ENCODE data around the gene PIP4K2A.
A peak's percentile ranks its signal among the peaks of the same experiment; 100 is the strongest.
"Not testable (repeated sequence)": the region's sequence is repeated elsewhere in the genome, so short reads cannot be mapped to it uniquely, and the experiment has no call there.

The PIP4K2A gene

DNA sequence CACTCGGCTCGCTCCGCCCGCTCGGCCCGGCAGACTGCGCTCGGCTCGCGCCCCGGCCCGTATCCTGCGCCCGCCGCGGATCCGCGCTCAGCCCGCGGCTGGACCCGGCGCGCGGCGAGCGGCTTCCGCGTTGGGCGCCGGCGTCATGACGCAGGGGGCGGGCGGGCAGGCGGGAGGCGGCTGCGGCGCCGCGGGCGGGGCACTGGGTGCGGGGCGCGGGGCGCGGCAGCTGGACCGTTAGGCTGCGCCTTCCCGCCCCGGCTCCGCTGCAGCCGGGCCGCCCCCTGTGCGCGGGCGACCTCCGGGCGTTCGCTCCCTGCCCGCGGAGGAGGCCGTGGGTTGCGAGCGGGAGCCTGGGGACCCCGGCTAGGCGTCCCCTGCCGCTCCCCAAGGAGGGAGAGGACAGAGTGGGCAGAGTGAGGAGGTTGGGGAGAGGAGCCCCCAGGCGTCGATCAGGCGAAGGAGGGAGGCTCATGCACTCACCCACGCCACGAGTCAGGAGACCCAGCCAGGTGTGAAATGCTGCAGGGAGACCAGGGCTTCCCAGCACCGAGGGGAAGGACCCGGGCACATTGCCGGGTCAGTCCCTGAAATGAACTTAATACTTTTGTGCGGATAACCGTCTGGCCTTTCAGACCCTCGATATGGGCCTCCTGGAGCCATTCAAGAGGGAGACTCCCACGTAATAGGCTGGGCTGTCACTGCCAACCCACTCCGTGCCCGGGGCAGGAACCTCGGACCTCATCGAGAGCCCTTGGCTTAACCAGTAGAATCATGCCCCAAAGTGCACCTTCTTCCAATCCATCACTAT lies at the start of gene PIP4K2A:
Gene PIP4K2A, minus strand, starts transcription at position 100 of the 811 bp plus-strand sequence. CDS start 252 bp downstream, outside the sequence.
- peak; percentile 85 for DNase-seq

- DNase-seq: no peak
Observed at GRCh38 chr10:22761569-22762220, 47.3 kb upstream of the PIP4K2A start.

GRCh38 chr10:22760025-22760424 lies 45.6 kb upstream of the PIP4K2A start:
- no peak for DNase-seq

DNA sequence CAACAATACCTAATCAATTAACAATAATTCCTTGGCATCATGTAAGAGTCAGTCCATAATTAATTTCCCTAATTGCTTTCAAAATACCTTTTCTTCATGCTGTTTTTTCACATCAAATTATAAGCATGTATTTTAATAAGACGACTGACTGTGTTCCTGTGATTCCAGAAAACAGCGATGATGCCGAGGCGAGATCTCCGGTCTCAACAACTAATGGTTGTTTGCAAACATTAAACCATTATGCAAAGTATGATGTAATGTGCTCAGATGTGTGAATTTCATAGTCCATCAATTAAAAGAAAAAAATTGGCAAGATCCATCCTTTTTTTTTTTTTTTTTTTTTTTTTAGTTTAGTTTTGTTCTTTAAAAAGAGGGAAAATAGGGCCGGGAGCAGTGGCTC lies 44.5 kb upstream of the PIP4K2A start:
- no peak for DNase-seq

- DNase-seq: no peak
Observed at GRCh38 chr10:22754296-22754695, 39.9 kb upstream of the PIP4K2A start.

GRCh38 chr10:22753786-22754185 lies 39.4 kb upstream of the PIP4K2A start:
- no peak for DNase-seq

GRCh38 chr10:22752272-22752889 lies 38.0 kb upstream of the PIP4K2A start:
- DNase-seq: no peak

- no peak for DNase-seq
Observed at GRCh38 chr10:22750131-22750530, 35.8 kb upstream of the PIP4K2A start.

DNA sequence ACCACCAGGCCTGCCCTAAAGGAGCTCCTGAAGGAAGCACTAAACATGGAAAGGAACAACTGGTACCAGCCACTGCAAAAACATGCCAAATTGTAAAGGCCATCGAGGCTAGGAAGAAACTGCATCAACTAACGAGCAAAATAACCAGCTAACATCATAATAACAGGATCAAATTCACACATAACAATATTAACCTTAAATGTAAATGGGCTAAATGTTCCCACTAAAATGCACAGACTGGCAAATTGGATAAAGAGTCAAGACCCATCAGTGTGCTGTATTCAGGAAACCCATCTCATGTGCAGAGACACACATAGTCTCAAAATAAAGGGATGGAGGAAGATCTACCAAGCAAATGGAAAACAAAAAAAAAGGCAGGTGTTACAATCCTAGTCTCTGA lies 30.5 kb upstream of the PIP4K2A start:
- not testable (repeated sequence) for DNase-seq

- no peak for DNase-seq
Observed at GRCh38 chr10:22742678-22743077, 28.3 kb upstream of the PIP4K2A start.

- DNase-seq: not testable (repeated sequence)
Observed at GRCh38 chr10:22741631-22742030, 27.3 kb upstream of the PIP4K2A start.

DNA sequence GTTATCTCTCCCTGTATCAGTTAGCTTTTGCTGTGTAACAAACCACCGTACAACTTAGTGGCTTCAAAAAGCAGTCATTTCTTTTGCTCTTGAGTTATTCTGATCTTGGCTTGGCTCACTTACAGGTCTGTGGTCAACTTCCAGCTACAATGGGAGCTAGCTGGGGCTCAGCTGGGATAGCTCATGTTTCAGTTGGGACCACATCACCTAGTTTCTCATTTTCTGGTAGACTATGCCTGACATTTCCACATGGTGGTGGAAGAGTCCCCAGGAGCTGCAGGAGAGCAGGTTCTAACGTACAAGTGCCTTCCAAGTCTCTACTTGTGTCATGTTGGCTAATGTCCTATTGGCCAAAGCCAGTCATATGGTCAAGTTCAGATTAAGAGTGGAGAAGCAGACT lies 25.8 kb upstream of the PIP4K2A start:
- no peak for DNase-seq

- no peak for DNase-seq
Observed at GRCh38 chr10:22737587-22737986, 23.2 kb upstream of the PIP4K2A start.

DNA sequence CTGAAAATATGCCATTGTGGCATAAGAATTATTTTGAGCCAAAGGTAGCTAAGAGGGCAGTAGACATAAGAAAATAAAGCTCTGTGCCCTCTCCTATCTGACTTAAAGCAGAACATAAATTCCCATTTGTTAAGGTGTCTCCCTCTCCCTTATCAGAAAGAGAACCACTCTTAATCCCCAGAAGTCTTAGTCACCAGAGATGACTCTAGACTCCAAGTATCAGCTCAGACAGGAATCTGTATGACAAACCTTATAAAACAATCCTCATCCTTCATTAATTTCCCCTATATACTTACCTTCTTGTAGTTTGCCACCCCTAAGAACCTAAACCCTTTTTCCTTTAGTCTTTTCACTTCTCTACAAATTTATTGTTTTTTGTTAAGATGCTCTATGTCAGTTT lies 21.8 kb upstream of the PIP4K2A start:
- no peak for DNase-seq

DNA sequence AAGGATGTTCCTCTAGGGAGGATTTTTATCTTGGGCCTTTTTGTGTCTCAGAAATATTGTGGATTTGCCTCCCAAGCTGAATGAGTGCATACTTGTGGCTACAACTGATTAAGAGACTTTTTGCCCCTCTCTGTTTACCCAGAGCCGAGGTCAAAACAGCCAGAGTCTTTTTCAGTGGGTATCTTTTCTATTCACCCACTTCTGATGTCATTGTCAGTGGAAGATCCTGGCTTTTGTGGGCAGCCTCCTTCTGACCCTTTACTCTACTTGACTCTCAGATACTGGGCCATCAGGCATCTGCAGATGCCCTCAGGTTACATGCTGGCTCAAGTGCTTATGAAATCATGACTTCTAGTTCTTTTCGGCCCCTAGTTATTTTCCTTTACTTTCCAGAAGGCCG lies 19.6 kb upstream of the PIP4K2A start:
- no peak for DNase-seq

- no peak for DNase-seq
Observed at GRCh38 chr10:22727663-22728062, 13.3 kb upstream of the PIP4K2A start.

DNA sequence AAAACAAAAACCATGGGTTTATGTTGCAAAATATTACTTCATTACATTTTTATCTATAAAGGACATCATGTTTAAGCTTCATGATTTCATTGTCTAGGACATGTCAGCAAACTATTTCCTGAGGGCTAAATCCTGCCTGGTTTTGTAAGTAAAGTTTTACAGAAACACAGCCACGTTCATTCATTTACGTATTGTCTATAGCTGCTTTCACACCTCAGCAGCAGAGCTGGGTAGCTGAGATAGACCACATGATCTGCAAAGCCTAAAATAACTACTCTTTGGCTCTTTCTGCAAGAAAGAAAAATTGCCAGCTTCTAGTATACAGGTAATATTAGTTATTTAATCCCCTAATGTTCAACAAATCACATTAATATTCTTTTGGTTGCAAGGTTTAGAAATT lies 12.7 kb upstream of the PIP4K2A start:
- DNase-seq: no peak

DNA sequence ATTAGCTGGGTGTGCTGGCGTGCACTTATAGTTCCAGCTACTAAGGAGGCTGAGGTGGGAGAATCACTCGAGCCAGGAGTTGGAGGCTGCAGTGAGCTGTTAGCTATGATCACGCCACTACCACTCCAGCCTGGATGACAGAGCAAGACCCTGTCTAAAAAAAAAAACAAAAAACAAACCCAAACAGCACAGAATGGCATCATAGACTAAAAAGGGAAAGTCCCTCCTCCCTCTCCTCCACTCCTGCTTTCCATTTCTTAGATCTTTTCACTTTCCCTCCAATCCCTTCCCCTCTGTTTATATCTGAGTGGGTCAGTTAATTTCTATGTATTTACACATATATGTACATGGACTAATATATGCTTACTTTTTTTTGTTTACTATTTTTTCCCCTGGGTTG lies 10.4 kb upstream of the PIP4K2A start:
- DNase-seq: no peak

- DNase-seq: no peak
Observed at GRCh38 chr10:22723783-22724182, 9.4 kb upstream of the PIP4K2A start.

DNA sequence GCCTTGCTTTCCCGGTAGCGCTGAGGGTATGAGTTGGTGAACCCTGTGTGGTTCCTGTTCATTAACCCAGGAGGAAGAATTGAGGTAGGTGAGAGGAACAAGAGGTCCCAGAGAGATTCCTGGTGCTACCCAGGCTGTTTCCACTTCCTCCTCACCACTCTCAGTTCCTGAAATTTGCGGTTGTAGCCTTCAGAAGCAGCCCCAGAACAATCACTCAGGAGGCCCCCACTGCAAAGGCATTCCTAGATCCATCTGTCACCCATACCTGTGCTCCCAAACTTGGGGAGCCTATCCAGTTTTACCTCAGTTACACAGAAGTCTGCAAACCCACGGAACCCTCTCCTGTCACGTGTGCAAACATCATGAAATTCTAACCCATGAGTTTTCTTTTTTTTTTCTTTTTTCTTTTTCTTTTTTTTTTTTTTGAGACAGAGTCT lies 9.0 kb upstream of the PIP4K2A start:
- no peak for DNase-seq

DNA sequence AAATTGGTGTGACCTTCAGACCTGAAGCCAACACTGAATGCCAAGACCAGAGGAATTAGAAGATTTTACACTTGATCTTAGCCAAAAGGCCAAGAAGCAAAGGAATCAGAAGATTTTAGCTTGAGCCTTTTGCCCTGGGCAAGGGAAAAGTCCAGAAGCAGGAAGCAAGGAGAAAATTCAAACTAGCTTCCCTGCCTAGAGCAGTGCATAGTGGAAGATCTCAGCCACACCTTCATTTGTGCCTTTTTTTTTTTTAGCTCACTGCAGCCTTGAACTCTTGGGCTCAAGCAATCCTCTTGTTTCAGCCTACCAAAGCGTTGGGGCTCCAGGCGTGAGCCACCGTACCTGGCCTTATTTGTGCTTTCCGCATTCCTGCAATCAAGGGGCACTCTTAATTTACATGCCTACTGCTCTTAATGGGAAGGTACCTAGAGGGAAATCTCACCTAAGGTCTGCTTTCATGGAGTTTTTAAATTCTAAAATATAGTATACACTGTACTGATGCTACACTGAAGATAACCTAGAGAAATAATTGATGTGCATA lies 8.3 kb upstream of the PIP4K2A start:
- DNase-seq: no peak

DNA sequence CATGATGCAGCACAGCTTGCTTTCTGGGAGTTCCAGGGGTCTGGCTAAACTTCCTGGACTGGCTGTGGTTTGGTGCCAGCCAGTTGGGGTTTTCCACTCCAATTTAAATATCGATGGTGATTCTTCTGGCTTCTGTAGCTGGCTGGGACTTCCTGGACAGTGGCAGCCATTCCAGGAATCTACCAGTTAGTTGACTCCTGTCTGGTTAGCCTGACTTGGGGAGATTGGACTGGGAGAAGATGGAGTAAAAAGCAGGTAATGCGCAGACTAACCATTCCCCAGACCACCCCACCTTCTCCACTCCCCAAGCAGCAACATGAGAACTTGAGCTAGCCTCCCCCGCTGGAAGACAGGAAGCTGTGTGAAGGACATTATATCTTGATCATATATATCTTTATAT lies 6.3 kb upstream of the PIP4K2A start:
- no peak for DNase-seq

- no peak for DNase-seq
Observed at GRCh38 chr10:22719406-22720042, 5.1 kb upstream of the PIP4K2A start.
